ENCODE measurements around the gene PDE6A.
"Not testable (repeated sequence)": the region's sequence is repeated elsewhere in the genome, so short reads cannot be mapped to it uniquely, and the experiment has no call there.

Gene PDE6A

GRCh38 chr5:149951138-149951749, 6.7 kb upstream of the PDE6A start:
- DNase-seq = no peak

GRCh38 chr5:149948993-149949392, 4.4 kb upstream of the PDE6A start:
- no peak for DNase-seq

- DNase-seq = no peak
These were observed 1.5 kb upstream of the PDE6A start for GRCh38 chr5:149946118-149946517.

GRCh38 chr5:149943177-149943949, 1.2 kb downstream of the PDE6A start:
- DNase-seq = not testable (repeated sequence)

GRCh38 chr5:149942741-149943169, 1.8 kb downstream of the PDE6A start:
- DNase-seq = not testable (repeated sequence)

- no peak for DNase-seq
These were observed 2.4 kb downstream of the PDE6A start for GRCh38 chr5:149942199-149942598.

- no peak for DNase-seq
These were observed 2.8 kb downstream of the PDE6A start for GRCh38 chr5:149941795-149942194.

- no peak for DNase-seq
These were observed 3.5 kb downstream of the PDE6A start for GRCh38 chr5:149940941-149941644.

GRCh38 chr5:149940077-149940574, 4.5 kb downstream of the PDE6A start:
- peak in 1 of 2 donors; percentile 16 for DNase-seq

GRCh38 chr5:149939546-149939945, 5.0 kb downstream of the PDE6A start:
- no peak for DNase-seq

GRCh38 chr5:149938791-149939358, 5.7 kb downstream of the PDE6A start:
- DNase-seq = peak in 1 of 2 donors; percentile 69

- no peak for DNase-seq
These were observed 6.3 kb downstream of the PDE6A start for GRCh38 chr5:149938279-149938678.

- no peak for DNase-seq
These were observed 7.0 kb downstream of the PDE6A start for GRCh38 chr5:149937610-149938009.

- DNase-seq = no peak
These were observed 7.9 kb downstream of the PDE6A start for GRCh38 chr5:149936700-149937091.

- DNase-seq = no peak
These were observed 8.4 kb downstream of the PDE6A start for GRCh38 chr5:149936044-149936699.

GRCh38 chr5:149935431-149935901, 9.1 kb downstream of the PDE6A start:
- no peak for DNase-seq

GRCh38 chr5:149932445-149933350, 11.9 kb downstream of the PDE6A start:
- DNase-seq = no peak

GRCh38 chr5:149931992-149932436, 12.6 kb downstream of the PDE6A start:
- no peak for DNase-seq

- no peak for DNase-seq
These were observed 13.6 kb downstream of the PDE6A start for GRCh38 chr5:149930749-149931574.

- no peak for DNase-seq
These were observed 14.4 kb downstream of the PDE6A start for GRCh38 chr5:149930043-149930748.

All from CD4-positive, alpha-beta T cell treated with Interferon alpha-2 for 1 hour (primary cell).